Kidney epithelial cell (primary cell): ENCODE data around the gene C1orf174. TPM values are rescaled to one million over a fixed set of nuclear protein-coding genes. Genes with fewer than 3 reads are reported as not detected.
"Not testable (repeated sequence)": the region's sequence is repeated elsewhere in the genome, so short reads cannot be mapped to it uniquely, and the experiment has no call there.

ENCODE experiments used
- DNase-seq: peaks from one replicate; pipeline ENCODE4 v3.0.0-alpha.2; 2010; ENCODE audit warnings: low read depth
- H3K27me3 ChIP-seq: 2 replicates; pipeline ENCODE4 v1.6.0; 2011; ENCODE audit warnings: low read length; ENCODE audit not compliant: control insufficient read depth, insufficient read depth
- H3K36me3 ChIP-seq: 2 replicates; pipeline ENCODE4 v1.5.1; 2011; ENCODE audit warnings: low read length; ENCODE audit not compliant: control insufficient read depth, insufficient read depth
- H3K4me3 ChIP-seq: 2 replicates; pipeline ENCODE4 v1.5.1; 2011; ENCODE audit warnings: low read depth, mild to moderate bottlenecking, control low read depth, low read length
- total RNA-seq: library from RNA; depleted of rRNA; stranded (reverse); fragments of >200 nt; gene quantifications from 2 replicates; pipeline ENCODE4 v1.2.3, GENCODE V29; 2015
- TF ChIP-seq, protein P1 (sequence below): IDR thresholded peaks from 2 replicates; pipeline ENCODE4 v1.5.1; 2011; ENCODE audit warnings: mild to moderate bottlenecking, moderate library complexity, low read length, control low read depth, inconsistent platforms; ENCODE audit not compliant: insufficient read depth, poor library complexity, severe bottlenecking

The C1orf174 gene
- total RNA-seq, 1 donor from 2014 or later, result 33.3 TPM

DNA sequence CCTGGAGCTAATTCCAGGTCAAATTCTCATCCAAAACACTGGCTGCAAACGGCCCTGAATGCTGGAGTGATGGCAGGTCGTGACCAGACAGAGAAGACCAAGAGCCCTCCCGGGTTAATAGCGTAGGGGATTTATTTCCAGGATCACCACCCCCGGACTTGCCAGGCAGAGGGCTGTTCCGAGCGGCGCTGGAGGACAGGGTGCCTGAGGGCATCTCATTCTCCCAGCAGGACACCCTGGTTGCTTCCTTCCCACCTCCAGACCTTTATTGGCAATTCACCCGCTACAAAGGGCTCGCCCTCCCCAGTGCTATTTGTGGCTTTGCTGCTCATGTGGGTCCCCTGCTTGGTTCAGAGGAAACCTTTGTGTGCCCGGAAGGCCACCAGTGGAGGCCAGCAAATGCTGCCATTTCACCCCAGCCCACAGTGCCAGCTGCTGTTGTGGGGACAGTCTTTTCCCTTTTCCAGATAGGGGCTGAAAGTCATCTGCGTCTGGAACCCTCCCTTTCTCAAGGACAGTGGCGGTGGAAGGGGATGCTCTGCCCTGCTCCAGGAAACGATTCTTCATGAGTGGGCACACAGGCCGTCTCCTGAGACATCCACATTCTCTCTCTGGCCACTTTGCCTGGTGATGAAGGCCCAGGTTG is 19.0 kb upstream of the C1orf174 start:
- TF ChIP-seq, protein P1, sequence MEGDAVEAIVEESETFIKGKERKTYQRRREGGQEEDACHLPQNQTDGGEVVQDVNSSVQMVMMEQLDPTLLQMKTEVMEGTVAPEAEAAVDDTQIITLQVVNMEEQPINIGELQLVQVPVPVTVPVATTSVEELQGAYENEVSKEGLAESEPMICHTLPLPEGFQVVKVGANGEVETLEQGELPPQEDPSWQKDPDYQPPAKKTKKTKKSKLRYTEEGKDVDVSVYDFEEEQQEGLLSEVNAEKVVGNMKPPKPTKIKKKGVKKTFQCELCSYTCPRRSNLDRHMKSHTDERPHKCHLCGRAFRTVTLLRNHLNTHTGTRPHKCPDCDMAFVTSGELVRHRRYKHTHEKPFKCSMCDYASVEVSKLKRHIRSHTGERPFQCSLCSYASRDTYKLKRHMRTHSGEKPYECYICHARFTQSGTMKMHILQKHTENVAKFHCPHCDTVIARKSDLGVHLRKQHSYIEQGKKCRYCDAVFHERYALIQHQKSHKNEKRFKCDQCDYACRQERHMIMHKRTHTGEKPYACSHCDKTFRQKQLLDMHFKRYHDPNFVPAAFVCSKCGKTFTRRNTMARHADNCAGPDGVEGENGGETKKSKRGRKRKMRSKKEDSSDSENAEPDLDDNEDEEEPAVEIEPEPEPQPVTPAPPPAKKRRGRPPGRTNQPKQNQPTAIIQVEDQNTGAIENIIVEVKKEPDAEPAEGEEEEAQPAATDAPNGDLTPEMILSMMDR, result no peak
- no peaks in the 10 kb centered on the region for H3K27me3 ChIP-seq

DNA sequence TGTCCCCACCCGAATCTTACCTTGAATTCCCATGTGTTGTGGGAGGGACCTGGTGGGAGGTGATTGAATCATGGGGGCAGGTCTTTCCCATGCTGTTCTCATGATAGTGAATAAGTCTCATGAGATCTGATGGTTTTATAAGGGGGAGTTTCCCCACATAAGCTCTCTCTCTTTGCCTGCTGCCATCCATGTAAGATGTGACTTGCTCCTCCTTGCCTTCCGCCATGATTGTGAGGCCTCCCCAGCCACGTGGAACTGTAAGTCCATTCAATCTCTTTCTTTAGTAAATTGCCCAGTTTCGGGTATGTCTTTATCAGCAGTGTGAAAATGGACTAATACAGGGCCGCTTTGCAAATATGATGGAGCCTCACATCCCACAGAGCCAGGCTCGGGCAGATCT is 18.3 kb upstream of the C1orf174 start:
- not testable (repeated sequence) for DNase-seq, H3K4me3 ChIP-seq, H3K27me3 ChIP-seq

More for the DNA sequence above, 19.0 kb upstream of the C1orf174 start:
- H3K4me3 ChIP-seq, result no peak overlapping the region
- H3K36me3 ChIP-seq, result no peaks in the 10 kb centered on the region
- no peak for DNase-seq

DNA sequence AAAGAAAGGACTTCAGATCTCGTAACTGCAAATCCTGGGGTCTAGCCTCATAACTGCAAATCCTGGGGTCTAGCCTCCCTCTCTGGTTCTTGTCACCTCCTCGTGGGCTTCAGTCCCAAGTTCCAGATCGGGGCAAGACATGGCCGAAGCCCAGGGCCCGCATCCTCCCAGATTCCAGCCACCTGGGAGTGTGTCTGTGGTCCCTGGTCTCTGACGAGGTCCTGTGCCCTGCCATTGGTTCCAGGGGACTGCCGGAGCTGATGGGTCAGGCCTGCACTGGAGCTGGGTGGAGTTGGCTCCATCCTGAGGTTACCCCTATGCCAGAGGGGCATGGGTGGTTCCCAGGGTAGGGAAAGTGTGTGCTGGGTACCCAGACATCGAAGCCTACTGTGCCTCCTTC is 17.7 kb upstream of the C1orf174 start:
- no peak for DNase-seq
- no peaks in the 10 kb centered on the region for H3K36me3 ChIP-seq
- no peak overlapping the region for H3K4me3 ChIP-seq
- H3K27me3 ChIP-seq, result no peaks in the 10 kb centered on the region
- TF ChIP-seq, protein P1, result no peak

More for the DNA sequence above, 18.3 kb upstream of the C1orf174 start:
- H3K36me3 ChIP-seq, result not testable (repeated sequence)

GRCh38 chr1:3915551-3916121 is 15.6 kb upstream of the C1orf174 start:
- no peaks in the 10 kb centered on the region for H3K36me3 ChIP-seq
- DNase-seq, result no peak
- H3K27me3 ChIP-seq, result peaks cover 11% of the 10 kb centered on the region
- no peak overlapping the region for H3K4me3 ChIP-seq
- TF ChIP-seq, protein P1, result no peak

- peaks cover 16% of the 10 kb centered on the region for H3K27me3 ChIP-seq
- TF ChIP-seq, protein P1, result no peak
- no peak overlapping the region for H3K4me3 ChIP-seq
- H3K36me3 ChIP-seq, result no peaks in the 10 kb centered on the region
- DNase-seq, result no peak
Observed at GRCh38 chr1:3914911-3915310, 14.8 kb upstream of the C1orf174 start.

GRCh38 chr1:3914331-3914851 is 14.3 kb upstream of the C1orf174 start:
- DNase-seq, result no peak
- Histone ChIP-seq H3K27me3 (peaks cover 16% of the 10 kb centered on the region), H3K4me3 (no peak overlapping the region), H3K36me3 (no peaks in the 10 kb centered on the region)
- TF ChIP-seq, protein P1, result no peak
